Measurements from ENCODE around the gene NTSR1.
A peak's percentile ranks its signal among the peaks of the same experiment; 100 is the strongest.

The NTSR1 gene

DNA sequence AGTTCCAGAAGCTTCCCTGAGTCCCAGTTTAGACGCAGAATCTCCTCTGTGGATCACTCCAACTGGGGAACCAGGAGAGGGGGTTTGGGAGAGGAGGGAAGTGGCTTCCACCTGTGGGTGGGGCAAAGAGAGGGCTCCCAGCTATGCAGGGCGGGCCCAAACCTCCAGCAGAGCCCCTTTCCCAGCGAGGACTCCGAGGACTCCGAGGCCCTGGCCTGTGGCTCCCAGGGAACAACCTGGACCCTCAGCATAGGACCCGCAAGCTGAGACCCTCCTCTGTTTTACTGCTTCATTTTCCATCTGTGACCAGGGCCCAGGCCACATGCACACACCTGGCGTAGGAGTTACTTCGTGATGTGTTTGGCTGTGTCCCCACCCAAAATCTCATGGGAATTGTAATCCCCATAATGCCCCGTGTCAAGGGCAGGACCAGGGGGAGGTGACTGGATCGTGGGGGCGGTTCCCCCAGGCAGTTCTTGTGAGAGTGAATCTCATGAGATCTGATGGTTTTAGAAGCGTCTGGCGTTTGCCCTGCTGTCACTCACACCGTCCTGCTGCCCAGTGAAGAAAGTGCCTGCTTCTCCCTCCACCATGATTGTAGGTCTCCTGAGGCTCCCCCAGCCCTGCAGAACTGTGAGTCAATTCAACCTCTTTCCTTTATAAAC, 27.9 kb downstream of the NTSR1 start:
- no peak for DNase-seq (ENCODE audit: low read depth, low spot score)
- no peak overlapping the region for H3K27ac ChIP-seq

DNA sequence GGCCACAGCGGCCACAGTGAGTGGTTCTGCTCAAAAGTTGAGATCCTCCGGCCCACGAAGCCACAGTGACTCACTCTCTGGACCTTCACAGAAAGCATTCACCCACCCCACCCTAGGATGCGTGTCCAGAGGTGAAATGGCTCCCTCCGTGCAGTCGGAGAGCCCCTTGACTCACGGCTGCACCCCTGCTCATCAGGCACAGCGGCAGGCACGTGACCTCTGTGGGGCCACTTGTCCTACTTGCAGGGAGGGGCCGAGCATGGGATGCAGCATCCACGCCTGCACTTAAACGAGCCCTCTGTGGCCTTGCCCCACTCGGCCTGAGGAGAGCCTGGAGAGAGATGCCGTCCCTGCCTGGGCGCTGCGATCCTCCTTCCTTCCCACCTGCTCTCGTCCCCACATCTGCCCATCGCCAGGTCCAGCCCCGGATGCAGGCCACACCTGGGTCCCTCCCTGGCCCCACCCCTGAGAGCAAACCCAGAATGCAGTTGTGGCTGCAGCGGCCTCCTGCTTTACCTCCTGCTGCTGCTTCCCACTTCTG, 28.7 kb downstream of the NTSR1 start:
- DNase-seq (ENCODE audit: low read depth, low spot score) = no peak
- H3K27ac ChIP-seq = no peak overlapping the region

DNA sequence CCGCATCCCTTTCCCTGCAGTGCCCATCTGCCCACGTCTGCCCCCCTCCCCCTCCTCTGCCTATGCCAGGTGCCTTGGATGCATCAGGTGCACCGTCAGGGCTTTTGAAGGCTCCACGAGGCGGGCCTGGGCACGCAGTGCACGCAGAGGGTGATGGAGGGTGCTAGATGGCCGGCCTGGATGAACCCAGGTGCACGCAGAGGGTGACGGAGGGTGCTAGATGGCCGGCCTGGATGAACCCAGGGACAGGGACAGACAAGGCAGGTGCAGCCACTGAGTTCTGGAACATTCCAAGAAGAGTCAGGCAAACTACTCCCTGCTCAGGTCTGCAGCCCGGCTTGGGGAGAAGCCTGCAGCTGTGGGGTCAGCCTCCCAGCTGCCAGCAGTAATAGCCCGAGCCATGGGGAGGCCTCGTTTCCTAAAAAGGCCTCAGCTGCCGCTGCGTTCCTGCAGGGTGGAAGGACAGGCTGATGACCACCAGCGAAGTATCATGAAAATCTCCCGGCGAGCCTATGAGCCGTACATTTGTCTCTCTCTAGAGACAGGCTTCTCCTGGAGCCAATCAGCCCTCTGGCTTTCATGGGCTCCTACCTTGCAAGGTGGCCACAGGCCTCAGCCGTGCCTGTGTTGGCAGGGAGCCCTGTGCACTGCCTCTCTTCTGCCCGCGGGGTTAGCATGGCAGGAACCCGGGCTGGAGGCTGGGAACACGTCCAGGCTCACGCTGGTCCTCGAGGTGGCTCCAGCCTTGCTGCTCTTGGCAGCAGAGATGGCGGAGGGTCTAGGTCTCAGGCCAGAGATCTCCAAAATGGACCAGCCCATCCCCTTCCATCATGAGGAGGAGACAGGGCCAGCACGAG, 29.6 kb downstream of the NTSR1 start:
- H3K27ac ChIP-seq = no peak overlapping the region
- DNase-seq (ENCODE audit: low read depth, low spot score) = no peak

DNA sequence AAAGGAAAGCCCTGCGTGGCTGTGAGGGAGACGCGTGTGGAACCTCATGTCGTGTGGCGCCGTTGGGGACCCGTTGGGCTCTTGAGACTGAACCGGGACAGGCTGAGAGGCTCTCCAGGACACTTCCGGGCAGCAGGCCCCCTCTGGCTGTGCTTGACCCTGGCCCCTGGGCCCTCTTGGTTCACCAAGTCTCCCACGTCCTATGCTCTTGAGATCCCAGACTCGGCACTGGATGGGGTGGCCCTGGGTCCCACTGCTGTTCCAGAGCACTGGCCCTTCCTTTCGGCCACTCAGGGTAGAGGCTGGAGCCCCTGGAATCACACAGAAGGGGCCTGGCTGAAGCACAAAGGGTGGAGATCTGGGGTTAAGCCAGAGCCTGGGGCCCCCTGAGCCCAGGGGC, 30.4 kb downstream of the NTSR1 start:
- no peak overlapping the region for H3K27ac ChIP-seq

DNA sequence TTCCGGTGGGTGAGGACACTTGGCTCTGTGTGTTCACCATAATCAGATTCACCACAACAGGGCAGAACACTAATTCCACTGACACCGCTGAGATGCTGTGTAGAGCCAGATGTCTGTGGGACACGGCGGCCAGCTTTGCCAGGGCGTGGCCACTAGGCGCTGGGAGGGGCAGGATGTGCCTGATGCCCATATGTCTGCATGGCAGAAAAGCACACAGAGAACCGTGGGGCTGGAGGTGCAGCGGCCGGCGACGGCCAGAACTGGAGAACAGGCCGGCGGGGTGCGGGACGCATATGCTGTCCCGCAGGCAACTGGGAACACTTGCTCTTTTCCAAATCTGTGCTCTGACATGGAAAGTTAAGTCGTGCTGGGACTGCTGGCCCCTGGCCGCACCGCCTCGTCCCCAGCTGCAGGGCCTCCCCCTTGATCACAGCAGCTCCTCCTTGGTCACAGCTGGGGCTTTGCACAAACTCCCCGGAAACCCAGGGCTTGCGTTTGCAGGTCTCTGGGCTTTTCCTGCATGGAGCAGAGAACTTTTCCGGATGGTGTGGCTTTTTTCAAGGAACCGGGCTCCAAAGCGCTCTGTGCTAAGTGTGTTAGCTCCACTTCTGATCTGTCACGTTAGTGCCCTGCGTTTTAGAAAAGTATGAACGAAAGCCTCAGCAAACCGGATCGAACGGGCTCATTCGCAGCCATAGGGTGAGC, 31.1 kb downstream of the NTSR1 start:
- H3K27ac ChIP-seq = peak overlapping the region; percentile 54
- no peak for DNase-seq (ENCODE audit: low read depth, low spot score)

More for the DNA sequence above, 30.4 kb downstream of the NTSR1 start:
- DNase-seq (ENCODE audit: low read depth, low spot score) = no peak

DNA sequence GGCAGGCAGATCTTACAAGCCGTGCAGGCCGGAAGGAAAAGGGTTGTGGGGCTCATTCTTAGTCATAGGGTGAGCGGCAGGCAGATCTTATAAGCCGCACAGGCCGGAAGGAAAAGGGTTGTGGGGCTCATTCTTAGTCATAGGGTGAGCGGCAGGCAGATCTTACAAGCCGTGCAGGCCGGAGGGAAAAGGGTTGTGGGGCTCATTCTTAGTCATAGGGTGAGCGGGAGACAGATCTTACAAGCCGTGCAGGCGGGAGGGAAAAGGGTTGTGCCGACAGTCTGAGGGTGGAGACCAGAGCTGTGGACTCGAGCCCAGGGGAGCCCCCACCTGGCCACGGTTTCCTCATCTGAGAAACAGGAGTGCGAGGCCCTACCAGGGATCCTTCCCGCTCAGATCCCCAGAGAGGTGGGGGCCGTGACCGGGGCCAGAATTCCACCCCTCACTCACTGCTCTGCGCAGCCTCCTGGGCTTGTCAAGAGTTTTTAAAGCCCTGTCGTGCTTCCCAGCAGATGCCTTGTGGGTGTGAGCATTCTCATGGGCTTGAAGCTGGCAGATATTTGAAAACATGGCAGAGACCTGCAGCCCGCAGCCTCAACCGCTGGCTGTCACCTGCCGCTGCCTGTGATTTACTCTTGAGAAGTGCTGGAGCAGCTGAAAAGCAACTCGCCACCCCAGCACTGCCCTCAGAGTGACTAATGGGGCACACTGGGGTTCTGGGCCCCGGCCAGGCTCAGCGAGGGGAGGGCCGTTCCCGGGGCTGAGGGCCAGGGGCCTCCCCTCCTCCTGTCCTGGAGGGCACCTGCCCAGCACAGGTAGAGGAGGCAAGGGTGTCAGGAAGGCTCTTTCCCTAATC, 31.9 kb downstream of the NTSR1 start:
- DNase-seq (ENCODE audit: low read depth, low spot score) = peak; percentile 77
- H3K27ac ChIP-seq = peak overlapping the region; percentile 54

DNA sequence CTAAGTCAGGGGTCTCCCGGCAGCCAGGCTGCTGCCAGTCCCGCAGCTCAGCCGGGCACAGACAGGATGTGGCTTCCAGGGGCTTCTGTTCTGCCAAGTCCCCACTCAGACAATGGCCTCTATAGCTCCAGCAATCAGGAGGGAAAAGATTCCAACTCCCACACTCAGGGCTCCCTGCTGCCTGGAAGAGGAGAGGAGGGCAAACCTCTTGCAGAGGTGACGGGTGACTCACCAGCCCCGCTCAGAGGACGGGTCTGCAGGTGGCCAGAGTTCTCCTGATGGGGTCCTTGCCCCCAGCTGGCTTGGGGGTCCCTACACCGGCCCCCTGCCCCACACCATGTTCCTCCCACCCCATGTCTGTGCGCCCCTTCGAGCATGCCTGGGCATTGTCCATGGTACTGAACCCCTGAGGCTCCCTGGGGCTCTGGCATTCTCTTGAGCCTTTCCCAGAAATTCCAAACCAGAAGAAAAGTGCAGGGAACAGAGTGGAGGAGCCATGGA, 32.6 kb downstream of the NTSR1 start:
- H3K27ac ChIP-seq = no peak overlapping the region
- no peak for DNase-seq (ENCODE audit: low read depth, low spot score)

DNA sequence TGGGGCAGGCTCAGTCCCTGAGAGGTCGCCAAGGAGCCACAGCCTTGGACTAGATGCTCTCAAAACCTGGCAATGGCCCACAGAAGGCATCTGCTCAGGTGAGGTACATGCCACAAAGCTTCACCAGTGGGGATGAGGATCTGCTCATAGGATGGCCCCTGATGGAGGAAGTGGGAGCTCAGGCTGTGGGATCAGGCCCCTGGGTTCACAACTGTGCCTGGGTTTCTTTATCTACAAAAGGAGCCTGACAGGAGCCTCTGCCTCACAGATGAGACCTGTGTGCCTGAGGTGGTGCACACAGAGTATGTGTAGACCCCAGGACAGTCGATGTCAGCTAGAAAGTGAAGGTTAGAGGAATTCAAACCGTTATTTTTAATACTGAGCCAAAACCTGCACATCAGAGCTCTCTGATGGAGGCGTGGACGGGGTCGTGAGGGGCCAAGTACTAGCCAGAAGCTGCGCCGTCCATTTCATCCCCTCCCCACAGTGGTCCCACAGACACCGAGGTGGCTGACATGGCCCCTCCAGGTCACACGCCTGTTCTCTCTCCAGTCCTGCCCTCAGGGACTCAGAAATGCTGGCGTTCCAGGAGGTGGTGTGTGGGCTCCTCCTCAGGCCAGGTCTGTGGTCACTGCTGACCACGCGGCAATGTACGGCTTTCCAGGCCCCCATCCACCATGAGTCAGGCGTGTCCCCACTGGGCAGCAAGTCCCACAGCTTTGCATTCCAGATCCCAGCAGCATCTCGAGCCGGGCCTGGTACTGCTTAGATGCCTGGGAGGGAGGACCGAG, 33.3 kb downstream of the NTSR1 start:
- DNase-seq (ENCODE audit: low read depth, low spot score) = no peak
- H3K27ac ChIP-seq = no peak overlapping the region

DNA sequence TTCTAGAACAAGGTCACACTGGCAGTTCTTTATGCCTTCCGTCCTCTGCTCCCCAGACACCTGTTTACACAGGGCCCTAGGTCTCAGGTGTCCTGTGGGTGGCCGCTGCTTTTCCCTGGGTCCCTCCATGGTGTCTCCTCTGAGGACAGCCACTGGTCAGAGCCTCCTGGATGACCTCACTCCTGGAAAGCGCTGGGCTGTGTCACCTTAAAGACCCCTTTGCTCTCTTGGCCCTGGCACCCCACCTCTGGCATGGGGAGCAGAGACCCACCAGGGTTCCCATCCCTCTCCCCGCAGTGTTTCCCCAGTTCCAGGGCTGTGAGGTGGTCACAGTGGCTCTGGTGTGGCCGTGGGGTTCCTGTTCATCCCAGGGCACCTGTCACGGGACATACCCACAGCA, 33.9 kb downstream of the NTSR1 start:
- no peak for DNase-seq (ENCODE audit: low read depth, low spot score)
- no peak overlapping the region for H3K27ac ChIP-seq

DNA sequence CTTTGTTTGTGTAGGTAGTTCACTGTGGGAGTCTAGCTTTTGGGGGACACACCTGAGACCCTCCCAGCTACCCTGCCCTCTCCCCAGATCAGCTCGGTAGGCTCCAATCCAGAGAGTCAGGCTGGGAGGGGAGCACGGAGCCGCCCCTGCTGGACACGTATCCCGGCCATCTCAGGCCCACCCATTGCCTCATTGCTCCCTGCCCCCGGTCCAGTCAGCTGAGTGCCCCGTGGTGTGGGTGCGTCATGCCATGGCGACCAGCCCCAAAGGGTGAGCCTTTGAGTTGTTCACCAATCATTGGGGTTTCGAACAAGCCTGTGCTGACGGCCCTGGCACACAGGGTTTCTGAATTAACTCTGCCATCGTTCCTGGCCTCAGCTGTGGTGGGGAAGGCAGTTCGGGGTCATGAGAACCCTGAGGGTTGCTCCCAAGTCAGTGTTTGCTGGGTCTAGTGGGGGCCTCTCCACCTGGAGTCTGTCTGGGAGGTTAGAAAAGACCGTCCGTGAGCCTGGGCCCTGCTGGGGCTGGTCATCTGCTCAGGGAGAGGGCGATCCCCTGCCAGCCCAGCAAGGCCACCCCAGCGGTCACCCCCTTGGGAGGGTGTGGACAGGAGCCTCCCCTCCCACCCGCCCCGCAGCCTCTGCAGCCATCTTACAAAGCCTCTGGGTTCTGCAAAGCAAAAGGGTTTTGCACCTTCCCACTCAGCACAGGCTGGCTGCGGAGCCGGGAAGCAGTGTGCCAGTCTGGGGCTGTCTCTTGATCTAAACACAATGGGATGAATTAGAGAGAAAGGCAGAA, 34.5 kb downstream of the NTSR1 start:
- no peak for DNase-seq (ENCODE audit: low read depth, low spot score)
- no peak overlapping the region for H3K27ac ChIP-seq

DNA sequence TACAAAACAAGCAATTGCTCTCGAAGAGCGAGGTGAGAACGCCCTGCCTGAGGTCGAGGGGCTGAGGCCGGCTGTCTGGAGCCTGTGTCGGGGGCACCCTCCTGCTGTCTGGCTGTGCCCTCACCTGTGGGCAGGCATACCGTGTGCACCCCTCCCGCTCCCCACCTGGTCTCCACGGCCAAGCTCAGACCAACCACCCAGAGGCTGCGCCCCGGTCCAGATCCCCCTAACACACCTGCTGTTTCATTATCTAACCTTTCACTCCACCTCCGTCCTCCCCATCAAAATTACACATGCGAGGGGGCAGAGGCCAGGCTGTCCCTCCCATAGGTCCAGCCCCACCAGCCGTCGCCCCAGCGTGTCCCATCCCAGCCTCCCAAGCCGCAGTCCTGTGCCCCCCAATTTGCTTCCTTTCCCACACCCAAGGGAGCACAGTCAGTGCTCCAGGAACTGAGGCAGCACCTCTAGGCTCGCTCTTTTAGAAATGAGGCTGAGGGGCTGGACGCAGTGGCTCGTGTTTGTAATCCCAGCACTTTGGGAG, 35.2 kb downstream of the NTSR1 start:
- DNase-seq (ENCODE audit: low read depth, low spot score) = no peak

DNA sequence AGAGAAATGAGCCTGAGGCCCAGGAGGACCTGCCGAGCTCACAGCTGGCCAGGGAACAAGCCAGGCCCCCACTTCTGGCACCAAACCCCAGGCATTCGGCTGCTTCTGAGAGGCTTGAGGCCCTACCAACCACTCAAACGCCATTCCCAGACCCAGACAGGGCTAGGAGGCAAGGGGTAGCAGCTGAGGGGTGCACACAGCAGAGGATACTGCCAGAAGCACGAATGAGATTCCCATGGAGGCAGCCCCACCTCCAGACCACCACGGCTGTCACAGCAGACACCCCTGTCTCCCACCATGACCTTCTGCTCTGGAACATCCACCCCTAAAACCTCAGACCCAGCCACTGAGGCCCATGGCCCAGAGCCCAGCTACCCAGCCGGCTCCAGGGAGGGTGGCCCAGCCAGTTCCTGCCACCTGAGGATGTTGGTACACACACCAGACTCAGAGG, 36.1 kb downstream of the NTSR1 start:
- no peak for DNase-seq (ENCODE audit: low read depth, low spot score)
- no peak overlapping the region for H3K27ac ChIP-seq

More for the DNA sequence above, 35.2 kb downstream of the NTSR1 start:
- H3K27ac ChIP-seq = no peak overlapping the region

DNA sequence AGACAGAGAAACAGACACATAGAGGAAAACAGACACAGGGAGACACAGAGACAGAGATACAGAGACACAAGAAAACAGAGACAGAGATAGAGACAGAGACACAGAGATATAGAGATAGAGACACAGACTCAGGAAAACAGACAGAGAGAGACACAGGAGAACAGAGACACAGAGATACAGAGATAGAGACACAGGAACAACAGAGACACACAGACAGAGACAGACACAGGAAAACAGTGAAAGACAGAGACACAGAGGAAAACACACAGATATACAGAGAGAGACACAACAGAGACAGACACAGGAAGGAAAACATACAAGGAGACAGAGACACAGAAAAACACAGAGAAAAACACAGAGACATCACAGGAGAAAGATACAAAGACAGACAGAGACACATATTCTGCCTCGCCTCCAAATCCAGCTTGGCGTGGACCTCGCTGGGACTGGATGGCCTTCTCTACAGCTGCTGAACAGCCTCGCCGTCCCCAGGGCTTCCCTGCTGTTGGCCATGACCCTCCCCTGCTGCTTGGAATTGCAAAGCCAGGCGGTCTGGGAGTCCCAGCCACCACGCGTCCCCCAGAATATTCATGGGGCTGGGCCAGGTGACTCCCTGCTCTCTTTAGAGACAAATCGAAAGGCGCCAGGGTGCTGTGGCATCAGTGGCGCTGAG, 36.8 kb downstream of the NTSR1 start:
- no peak for DNase-seq (ENCODE audit: low read depth, low spot score)
- H3K27ac ChIP-seq = no peak overlapping the region

DNA sequence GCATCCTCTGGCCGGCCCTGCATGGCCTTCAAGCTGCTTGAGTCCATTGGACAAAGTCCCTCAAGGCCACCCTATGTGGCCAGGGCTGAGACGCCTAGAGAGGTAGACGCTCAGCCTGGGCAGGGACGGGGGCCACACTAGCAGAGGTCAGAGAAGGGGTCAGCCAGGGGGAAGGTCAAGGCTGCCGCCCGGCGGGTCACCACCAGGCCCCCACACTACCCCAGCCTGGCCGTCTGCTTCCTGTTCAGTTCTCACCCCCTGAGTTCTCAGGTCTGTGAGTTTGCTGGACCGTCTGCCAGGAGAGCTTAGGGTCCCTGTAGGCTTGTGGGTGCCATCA, 37.3 kb downstream of the NTSR1 start:
- no peak for DNase-seq (ENCODE audit: low read depth, low spot score)
- no peak overlapping the region for H3K27ac ChIP-seq

DNA sequence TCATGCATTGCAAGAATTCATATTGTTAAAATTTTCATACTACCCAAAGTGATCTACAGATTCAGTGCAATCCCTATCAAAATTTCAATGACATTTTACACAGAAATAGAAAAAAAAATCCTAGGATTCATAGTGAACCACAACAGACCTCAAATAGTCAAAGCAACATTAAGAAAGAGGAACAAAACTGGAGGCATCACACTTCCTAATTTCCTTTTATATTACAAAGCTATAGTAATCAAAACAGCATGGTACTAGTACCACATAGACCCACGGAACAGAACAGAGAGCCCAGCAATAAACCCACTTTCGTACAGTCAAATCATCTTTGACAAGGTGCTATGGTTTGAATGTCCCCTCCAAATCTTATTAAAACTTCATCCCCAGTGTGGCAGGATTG, 39.7 kb downstream of the NTSR1 start:
- no peak for DNase-seq (ENCODE audit: low read depth, low spot score)
- no peak overlapping the region for H3K27ac ChIP-seq

DNA sequence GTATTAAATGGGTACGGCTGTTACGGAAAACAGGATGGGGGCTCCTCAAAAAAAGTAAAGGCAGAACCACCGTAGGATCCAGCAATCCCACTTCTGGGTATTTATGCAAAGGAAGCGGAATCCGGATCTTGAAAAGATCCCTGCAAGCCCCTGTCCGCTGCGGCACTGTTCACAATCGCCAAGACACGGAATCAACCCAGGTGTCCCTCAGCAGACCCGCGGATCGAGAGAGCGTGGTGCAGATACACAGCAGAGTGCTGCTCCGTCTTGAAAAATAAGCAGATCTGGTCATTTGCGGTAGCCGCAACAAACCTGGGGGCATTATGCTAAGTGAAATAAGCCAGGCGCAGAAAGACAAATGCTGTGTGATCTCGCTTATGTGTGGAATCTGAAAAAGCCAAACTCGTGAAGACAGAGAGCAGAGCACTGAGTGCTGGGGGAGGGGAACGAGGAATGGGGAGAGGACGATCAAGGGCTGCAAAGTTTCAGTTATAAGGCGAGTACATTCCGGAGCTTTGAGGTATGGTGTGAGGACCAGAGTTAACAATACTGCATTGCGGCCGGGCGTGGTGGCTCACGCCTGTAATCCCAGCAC, 41.3 kb downstream of the NTSR1 start:
- no peak overlapping the region for H3K27ac ChIP-seq
- no peak for DNase-seq (ENCODE audit: low read depth, low spot score)

DNA sequence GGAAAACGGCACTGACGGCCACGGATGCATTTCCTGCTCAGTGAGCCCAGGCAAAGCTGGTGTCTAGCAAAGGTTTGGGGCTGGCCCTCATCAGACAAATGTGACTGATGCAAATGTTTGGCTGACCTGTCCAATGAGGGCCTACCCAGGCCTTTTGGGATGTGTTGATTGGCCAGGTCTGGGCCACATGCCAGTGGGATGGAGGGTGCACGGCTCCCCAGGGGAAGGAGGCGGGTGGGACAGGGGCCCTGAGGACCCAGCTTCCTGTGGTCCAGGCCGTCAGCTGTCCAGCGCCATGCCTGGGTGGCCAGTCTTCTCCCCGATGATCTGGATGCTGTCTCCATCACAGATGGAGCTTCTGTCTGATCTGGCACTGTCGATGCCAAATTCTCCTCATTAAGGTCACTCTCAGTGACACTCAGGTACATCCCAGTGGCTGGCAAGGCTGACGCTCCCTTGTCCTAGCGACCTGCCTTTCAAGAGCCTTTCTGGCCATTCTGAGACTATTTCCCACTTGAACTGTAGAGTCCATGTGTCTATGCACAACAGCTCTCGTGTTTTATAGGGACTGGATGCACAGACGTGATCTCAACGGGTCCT, 43.0 kb downstream of the NTSR1 start:
- no peak overlapping the region for H3K27ac ChIP-seq
- no peak for DNase-seq (ENCODE audit: low read depth, low spot score)

Data from epithelial cell of prostate (primary cell).